Activated gamma-delta T cell treated with Interleukin-2 at 50 U/mL for 16 hours (primary cell): Measurements from ENCODE around the gene DIAPH3.

ENCODE experiments used
- DNase-seq: peaks from one replicate; pipeline ENCODE4 v3.0.0-alpha.2; 2020

Gene DIAPH3

DNA sequence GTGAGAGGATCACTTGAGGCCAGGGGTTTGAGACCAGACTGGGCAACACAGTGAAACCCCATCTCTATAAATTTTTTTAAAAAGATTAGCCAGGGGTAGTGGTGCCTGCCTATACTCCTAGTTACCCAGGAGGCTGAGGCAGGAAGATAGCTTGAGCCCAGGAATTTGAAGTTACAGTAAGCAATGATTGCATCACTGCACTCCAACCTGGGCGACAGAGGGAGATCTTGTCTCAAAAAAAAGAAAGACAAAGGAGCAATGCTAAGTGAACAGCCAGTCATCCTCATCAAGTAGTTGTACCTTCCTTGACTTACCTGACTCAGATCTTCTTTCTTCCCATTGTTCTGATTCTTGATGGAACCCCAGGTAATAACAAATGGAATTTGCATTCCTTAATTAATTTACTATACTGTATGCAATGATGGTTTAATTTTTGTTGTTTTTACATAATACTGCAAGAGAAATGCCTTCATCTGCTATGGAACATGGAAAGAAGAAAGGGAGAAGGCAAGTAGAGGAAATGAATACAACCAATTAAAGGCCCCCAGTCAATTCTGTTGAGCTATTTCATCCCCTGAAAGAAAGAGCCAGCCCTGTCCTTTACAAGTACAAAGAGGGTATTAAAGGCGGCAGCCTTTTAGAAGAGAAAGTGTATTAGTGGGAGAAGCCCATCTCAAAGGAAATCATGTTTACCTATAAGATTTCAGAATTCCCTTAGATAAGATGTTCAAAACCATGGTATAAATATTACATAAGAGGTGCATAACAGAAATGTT is 316.7 kb downstream of the DIAPH3 start:
- DNase-seq = no peak

GRCh38 chr13:59843040-59843439 is 320.7 kb downstream of the DIAPH3 start:
- no peak for DNase-seq

DNA sequence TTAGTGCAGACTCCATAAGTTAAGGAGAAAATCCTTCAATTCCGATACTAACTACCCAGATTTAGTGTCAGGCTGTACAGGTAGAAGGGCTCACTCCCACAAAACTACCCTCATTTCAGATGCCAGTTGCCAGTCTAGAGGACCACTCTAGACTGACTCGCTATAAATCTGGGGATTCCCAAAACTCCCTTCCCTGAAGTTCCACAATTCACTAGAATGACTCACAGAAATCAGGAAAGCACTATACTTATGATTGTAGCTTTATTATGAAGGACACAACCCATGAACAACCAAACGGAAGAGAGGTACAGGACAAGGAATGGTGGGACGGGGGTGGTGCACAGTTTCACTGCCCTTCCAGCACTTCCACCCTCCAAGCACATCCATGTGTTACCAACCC is 321.2 kb downstream of the DIAPH3 start:
- DNase-seq = no peak

- DNase-seq = no peak
Measured at GRCh38 chr13:59839186-59839585, 324.5 kb downstream of the DIAPH3 start.

GRCh38 chr13:59837101-59837500 is 326.6 kb downstream of the DIAPH3 start:
- no peak for DNase-seq

DNA sequence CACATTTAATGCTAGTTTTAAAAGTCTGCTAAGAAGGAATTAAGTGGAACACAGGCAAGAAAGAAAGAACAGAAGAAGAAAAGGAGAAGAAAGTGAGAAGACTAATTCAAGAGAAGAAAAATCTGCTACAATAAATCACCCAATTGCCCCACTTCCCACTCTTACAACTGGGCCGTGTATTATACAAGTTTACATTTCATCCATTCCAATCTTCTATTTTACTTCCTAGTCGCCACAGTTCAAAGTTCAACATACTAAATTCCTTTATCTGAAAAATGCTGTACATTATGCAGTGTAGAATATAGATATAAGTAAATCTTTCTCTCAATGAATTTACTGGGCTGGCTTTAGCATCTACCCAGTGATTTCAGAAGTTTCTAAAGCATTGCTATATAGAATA is 328.2 kb downstream of the DIAPH3 start:
- no peak for DNase-seq

DNA sequence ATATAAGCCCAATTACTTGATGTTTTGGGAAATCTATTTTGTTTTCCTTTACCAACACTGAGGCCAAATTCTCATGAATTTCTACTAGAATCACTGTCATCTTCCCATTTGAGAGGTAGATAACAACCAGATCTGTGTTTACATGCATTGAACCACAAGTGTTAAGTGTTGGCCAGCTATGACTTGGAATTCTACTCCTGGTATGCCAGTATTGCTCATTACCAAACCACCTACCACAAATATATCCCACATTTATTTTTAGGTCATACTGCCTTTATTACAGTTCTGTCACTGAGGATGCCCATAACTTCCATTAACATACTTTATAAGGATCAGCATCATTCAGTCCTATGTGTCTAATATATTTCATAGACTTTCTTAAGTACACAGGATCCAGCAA is 328.9 kb downstream of the DIAPH3 start:
- DNase-seq = no peak

DNA sequence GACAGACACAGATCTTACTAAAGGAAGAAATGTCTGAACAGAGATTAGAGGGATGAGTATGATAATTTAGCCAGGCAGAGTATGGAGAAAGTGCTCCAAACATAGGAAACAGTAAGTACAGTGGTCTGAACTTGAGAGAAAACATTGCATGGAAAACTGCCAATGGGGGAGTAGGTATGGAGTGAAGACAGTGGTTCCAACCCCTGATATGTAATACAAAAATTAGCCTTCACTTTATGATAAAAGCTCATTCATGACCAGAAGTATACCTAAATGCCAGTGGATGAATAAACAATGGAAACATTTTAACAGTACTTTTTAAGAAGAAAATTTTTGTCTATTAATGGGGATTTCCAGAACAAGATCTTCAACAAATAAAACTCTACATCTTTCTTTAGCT is 334.0 kb downstream of the DIAPH3 start:
- DNase-seq = no peak

- no peak for DNase-seq
Measured at GRCh38 chr13:59823486-59823885, 340.2 kb downstream of the DIAPH3 start.

- no peak for DNase-seq
Measured at GRCh38 chr13:59809564-59809963, 354.2 kb downstream of the DIAPH3 start.

DNA sequence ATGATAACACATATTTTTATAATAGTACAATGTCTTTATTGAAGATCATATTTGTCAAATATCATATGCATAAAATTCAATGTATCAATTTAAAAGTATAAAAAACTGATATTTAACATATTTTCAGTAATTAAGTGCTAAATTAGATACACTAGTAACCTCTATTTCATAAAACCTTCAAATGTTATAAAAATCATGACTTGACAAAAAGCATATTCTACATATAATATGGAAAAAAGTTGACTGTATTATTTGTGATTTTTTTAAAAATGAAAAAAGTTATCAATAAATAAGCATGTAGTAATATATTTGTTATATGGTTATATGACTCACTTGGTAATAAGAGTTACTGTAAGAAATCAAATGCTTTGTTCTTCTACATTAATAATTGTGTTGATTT is 356.9 kb downstream of the DIAPH3 start:
- DNase-seq = no peak

GRCh38 chr13:59801107-59801880 is 362.4 kb downstream of the DIAPH3 start:
- DNase-seq = no peak

DNA sequence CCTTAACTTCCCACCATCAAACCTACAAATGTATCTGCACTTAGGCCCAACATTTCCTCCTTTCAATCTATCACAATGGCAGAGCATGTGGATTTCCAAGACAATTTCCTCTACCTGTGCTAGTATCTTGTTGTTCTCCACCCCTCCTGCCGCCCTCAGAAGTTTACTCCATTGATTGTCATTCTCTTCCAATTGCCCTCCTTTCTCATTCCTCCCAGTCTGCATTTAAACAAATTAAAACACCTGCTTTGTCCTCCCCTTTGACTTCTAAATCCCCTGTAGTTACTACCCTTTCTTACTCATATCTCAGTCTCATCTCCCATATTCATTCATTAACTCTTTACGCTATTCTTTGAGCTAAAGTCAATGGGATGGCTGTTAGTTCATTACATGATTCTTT is 370.6 kb downstream of the DIAPH3 start:
- DNase-seq = no peak

- DNase-seq = no peak
Measured at GRCh38 chr13:59790626-59791025, 373.1 kb downstream of the DIAPH3 start.

DNA sequence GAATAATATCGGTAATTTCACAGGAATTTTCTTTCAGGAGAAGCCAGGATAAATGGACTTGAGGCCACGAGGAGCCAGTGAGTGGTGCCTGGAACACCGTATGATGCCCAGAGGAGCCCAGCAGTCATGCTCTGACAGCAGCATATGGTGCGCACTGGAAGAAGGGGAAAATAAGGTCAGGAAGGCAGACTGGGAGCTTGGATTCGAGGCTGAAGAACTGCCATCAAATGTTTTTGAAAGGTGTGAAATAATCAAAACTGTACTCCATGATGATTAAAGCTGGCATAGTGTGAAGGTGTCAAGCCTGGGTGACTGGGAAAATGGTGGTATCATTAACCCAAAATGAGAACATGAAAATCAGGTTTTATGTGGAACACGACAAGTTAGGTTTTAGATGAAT is 374.2 kb downstream of the DIAPH3 start:
- DNase-seq = no peak

DNA sequence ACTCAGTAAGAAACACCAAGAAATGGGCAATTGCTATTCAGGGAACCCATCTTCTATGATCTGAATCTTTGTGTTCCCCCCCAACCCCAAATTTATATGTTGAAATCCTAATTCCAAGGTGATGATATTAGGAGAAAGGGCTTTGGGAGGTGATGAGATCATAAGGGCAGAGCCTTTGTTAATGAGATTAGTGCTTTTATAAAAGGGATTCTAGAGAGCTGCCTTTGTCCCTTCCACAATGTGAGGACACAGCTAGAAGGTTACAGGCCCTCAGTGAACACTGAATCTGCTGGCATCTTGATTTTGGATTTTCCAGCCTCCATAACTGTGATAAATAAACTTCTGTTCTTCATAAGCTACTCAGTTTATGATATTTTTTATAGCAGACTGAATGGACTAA is 376.0 kb downstream of the DIAPH3 start:
- no peak for DNase-seq

GRCh38 chr13:59782696-59783095 is 381.0 kb downstream of the DIAPH3 start:
- no peak for DNase-seq

DNA sequence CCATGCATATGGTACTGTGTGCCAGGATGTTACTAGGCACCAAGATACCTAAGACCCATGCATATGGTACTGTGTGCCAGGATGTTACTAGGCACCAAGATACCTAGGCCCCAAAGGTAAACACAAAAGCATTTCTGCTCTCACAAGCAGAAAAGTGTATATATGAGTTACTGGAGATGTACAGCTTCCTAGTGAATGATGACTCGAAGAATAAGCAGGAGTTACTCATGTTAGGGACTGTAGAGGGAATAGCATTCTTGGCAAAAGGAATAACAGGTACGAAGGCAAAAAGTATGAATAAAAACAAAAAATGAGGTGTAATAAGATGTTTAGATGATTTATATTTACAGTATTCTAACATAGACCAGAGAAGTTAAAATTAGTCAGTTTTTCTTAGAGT is 383.7 kb downstream of the DIAPH3 start:
- no peak for DNase-seq

DNA sequence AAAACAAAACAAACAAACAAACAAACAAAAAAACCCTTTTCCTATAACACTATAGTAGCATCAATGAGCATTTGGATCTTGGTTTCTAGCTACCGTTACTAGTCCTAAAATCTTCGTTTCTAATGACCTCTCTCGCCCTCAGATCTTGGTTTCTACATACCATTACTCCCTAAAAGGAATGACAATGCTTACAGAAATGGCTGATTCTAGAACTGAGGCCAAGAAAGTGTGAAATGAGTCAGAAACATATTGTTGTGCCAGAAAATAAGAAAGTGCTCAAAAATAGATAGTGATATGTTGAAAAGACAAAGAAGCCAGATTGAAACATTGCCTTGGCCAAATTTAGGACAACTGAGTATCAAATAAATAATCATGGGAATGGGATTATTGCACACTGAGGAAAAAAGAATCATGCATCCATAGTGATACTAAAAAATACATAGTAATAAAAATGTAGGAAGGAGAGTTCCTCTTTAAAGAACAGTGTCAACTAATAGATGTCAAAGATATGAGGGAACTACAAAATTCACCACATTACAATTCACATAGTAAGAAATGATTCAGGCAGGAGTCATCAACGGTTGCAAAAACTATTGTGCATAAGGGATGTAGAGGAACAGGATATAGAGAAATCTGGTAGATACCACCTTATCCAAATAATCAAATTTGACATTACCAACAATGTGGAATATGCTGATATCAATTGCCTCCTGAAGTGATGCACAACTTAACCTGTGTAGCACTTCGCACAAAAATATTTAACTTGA is 386.6 kb downstream of the DIAPH3 start:
- DNase-seq = no peak

DNA sequence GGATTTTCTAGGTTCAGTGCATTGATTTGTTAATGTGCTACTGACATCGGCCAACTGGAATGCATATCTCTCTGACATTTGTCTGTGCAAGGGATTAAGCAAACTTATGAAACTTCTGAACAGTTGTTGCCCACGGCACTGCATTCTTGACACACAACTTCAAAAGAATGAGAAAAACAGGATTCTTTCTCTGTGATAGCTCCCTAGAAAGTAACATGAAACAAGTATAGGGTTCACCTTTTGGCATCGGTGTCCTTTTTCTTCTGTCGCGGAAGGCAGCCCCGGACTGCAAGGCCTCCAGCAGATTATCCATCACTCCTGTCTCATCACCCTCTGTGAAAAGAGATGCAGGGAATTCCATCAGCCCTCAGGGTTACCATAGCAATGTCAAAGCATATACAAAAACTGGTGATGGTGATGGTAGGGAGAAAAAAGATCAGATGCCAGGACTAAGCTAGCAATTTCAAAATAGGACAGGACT is 389.2 kb downstream of the DIAPH3 start:
- no peak for DNase-seq

DNA sequence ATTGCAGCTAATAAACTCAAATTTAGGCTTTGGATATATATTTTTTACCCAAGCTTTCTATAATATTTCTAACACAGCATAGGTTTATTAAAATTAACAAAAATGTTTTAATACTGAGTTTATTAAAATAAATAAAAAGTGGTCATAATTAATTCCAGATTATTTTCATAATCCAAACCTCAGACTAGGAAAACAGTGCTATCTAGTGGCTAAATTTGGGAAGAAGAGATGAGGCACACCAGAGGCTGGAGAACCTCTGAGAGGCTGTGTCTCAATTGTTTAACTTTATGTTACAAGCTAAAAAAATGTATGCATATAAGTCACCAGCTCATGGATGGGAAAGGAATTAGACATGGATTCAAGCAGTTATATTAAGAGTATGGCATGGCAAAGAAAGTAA is 392.5 kb downstream of the DIAPH3 start:
- no peak for DNase-seq

GRCh38 chr13:59770451-59770850 is 393.3 kb downstream of the DIAPH3 start:
- DNase-seq = no peak

DNA sequence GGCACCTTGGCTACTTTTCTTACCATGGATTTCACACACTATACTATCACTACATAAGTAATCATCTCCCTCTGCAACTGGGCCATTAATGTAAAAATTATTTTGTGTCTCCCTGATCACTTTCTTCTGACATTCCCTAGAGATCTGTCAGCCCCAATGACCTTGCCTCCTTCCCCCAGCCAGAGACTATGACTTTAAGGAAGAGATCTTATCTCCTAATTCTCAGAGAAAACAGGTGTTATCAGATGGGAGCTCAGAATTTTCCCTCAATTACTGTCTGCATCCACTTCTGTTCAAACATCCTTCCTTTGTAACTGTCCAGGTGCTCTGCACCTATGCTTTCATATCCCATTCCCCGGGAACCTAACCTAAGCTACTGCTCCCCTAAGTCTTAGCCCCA is 397.5 kb downstream of the DIAPH3 start:
- DNase-seq = no peak
